Embryonic facial prominence (tissue), 1 donor: ENCODE results near the gene PAX7.
"Not testable (repeated sequence)": the region's sequence is repeated elsewhere in the genome, so short reads cannot be mapped to it uniquely, and the experiment has no call there.

Source experiments
- DNase-seq: peaks from one replicate; pipeline ENCODE4 v3.0.0-alpha.2; 2016; ENCODE audit errors: extremely low spot score

PAX7 gene

DNA sequence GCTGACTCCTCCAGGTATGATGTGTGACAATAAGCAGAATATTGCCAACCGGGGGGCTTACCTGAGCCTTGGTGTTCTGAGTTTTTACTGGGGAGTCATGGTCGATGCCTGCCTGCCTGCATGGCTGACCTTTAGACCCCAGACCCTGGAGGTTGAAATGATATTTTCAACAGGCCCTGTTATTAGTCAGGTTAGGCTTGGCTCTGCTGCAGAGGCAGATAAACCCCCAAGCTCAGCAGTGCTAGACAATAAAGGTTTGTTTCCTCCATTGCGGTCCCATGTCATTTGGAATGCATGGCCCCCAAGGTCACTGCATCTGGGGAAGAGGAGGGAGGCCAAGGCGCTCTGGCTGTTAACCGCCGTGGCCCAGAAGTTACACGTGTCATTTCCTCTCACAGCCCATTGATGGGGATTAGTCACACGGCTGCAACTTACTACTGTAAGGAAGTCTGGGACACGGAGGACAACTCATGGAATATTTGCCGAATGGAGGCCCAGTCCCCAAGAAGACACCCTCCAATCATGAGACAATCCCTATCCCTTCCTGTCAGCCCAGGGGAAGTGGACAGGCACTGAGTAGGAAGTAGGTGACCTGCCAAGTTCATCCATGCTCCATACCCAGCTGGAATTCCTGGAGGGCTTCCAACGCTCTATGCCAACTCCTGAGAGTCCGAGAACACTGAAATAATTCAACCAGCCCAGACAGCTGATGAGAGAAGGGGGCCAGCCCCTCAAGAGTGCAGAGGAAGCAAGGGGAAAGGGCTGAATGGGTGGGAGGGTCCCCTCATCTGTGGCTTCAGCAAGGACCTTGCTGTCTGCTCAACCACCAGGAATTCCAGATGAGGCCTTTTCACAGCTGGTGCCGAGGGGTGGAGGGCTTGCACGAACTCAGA lies 131.5 kb downstream of the PAX7 start:
- no peak for DNase-seq

DNA sequence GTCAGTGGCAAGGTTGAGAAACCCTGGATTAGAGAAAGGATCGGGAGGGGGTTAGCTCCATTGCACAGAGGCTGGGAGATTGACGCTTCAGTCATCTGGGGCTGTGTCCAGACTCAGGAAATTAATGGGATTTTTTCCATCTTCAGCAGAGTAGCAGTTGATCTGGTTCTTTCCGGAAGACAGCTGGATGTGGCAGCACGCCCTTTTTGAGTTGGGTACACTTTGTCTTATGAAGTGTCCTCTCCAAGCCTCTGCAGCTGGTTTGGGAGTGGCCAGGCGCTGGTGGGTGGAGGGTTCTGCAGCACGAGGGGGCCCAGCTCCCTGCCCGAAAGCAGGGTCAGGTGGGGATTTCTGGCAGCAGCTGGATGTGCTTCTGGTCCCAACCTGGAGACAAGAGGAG lies 133.7 kb downstream of the PAX7 start:
- no peak for DNase-seq

DNA sequence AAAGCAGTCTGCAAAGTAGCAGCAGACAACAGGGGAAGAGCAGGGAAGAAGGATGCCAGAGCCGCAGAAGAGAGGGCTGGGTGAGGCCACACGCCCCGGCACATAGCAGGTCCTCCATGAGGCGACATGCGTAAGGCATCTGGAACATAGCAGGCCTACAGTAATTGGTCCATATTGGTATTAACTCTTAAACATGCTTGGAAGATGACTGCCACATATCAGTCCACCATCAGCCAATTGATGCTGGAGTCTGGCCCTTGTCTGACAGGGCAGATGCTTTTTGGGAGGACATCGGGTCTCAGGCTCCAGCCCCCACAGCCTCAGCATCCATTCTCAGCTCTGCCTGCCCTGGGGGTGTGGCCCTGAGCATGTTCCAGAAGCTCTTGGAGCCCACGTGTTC lies 135.1 kb downstream of the PAX7 start:
- no peak for DNase-seq

DNA sequence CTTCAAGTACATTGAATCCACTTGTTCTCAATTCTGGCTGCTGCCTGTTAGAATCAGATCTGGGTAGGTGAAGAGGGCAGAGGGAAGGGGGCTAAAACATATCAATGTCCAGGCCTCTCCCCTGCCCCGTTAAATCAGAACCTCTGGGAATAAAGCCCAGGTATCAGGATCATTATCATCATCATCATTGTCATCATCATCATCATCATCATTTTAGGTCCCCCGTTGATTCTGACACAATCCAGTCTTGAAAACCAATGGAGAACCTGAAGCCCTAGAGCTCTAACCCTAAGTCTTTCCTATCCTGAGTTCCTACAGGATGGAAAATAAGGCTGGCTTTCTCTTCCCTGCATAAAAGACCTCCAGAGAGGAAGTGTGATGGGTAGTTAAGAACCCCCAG lies 135.7 kb downstream of the PAX7 start:
- DNase-seq: no peak

DNA sequence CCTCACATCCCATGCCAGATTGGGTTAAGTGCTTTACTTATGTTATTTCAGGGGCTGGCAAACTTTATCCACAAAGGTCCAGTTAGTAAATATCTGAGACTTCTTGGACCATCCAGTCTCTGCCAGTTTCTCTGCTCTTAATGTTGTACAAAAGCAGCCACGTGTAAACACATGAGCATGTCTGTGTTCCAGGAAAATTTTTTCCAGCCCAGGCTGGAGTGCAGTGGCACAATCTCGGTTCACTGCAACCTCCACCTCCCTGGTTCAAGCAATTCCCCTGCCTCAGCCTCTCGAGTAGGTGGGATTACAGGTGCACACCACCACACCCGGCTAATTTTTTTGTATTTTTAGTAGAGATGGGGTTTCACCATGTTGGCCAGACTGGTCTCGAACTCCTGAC lies 136.9 kb downstream of the PAX7 start:
- not testable (repeated sequence) for DNase-seq

DNA sequence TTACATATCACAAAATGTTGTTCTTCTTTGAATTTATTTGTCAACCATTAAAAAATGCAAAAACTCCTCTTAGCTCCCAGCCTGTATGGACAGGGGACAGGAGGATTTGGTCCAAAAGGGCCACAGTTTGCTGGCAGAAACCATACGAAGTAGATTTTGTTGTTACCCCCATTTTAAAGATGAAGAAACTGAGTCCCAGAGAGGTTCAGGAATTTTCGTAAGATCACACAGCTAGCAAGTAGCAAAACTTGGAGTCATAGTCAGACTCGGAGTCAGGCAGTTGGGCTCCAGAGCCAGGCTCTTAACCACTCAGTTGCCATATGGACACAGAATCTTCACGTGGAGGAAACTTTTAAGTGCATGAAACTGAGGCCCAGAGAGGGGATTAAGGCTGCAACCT lies 137.4 kb downstream of the PAX7 start:
- DNase-seq: no peak

DNA sequence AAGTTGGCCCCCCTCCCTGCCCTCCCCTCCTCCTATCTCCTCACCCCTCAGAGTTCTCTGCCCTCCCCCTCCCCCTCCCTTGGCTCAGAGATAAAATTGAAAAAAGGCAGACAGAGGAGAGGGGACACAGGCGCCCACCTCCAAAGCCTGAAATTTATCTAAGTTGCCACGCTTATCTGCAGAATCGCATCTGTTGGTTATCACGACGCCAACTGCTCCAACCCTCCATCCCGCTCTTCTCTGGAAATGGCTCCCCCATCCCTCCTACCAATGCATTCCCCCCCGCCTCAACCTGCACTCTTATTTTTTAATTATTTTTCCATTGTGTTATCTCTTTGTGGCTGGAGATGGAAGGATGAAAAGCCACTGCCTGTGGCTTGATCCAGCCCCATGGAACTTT lies 138.5 kb downstream of the PAX7 start:
- DNase-seq: no peak

DNA sequence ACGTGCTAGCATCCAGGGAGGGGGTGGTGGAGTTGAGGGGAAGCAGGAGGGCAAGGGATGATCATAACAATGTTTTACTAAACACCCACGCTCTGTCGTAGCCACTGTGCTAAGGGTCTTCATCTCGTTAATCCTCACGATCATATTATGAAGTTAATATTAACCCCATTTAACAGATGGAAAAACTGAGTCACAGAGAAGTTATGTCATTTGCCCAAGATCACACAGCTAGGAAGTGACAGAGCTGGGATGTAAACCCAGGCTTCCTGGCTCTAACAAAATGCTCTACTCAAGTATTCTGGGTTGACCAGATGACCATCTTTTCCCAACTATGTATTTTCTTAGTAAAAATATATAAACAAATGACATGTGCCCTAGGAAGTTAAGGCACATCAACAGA lies 140.2 kb downstream of the PAX7 start:
- no peak for DNase-seq

DNA sequence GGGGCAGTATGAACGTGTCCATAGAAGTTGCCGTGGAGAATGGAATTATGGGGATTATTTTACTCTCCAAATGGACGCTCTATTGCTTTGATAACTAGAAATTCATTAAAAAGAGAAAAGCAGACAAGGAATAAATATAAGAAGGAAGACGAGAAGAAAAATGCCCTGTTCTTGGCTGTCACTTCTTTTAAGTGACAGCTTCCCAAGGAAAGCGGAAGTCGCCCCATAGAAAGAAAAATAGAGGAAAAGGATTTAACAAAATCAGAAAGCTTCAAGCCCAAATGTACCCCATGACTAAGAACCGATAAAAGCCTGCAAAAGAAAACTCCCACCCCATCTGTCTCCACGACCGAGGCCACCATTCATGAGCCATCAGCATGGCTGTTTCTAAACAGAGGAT lies 143.1 kb downstream of the PAX7 start:
- DNase-seq: no peak

DNA sequence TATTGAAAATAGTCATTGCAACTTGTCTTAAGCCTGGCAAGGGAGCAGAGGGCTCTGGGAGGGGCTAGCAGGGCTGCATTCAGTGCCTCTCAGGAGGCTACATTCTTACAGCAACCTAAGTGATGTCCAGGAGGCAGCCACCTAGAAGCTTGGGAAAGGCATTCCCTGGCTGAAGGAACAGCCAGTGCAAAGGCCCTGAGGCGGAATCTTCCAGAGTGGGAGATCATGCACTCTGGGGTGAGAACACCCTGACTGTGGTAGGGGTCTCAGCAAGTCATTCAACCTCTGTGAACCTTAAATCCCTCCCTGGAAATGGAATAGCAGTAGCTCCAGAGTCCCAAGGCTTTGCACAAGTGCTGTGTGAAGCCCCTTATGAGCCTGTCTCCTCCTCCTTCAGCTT lies 144.7 kb downstream of the PAX7 start:
- no peak for DNase-seq

DNA sequence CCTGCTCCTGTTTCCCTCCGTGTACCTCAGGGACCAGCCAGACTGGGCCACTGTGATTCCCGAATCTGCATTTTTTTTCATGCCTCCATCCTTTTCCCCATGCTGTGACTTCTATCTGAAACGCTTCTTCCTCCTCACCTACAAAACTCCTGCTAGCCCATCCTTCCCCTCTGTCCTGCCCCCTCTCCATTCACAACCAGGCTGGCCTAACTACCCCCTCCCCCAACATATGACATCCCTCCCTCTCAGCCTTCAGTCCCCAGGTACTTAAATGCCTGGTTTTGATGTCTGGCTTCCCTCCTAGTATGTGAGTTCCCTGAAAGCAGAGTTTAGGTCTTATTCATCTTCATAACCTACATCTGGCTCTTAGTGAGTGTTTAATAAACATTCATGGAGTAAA lies 146.1 kb downstream of the PAX7 start:
- no peak for DNase-seq

DNA sequence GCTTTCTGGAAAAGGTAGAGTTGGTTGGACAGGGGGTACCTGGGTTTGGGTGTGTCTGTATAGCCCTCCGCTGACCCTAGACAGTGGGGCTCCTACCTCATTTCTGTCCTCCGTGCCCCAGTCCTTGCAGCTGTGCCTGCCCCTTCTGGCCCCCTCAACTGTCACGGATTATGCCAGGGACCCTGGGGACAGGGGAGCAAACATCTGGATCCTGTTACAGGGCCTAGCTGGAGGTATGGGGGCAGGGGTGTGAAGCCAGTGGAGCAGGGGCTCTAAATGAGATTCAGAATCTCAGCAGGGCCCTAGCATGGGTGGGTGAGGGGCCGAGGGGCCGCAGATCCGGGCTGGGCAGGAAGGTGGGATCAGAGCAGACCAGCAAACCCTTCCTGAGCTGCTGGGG lies 147.8 kb downstream of the PAX7 start:
- no peak for DNase-seq

DNA sequence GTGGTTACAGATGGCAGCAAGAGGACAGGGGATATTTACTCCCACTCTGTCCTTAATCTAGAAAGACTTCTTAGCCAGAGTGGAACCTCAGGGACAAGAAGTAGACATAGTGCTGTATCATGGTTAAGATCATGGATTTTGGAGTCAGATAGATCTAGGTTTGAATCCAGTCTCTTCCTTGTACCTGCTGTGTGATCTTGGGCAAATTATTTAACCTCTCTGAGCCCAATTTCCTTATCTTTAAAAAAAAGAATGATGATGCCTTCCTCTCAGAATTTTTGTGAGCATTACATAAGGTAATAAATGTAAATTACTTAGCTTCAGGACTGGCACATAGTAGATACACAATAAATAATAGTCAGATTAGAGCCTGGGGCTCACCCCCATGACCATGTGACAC lies 150.4 kb downstream of the PAX7 start:
- no peak for DNase-seq

DNA sequence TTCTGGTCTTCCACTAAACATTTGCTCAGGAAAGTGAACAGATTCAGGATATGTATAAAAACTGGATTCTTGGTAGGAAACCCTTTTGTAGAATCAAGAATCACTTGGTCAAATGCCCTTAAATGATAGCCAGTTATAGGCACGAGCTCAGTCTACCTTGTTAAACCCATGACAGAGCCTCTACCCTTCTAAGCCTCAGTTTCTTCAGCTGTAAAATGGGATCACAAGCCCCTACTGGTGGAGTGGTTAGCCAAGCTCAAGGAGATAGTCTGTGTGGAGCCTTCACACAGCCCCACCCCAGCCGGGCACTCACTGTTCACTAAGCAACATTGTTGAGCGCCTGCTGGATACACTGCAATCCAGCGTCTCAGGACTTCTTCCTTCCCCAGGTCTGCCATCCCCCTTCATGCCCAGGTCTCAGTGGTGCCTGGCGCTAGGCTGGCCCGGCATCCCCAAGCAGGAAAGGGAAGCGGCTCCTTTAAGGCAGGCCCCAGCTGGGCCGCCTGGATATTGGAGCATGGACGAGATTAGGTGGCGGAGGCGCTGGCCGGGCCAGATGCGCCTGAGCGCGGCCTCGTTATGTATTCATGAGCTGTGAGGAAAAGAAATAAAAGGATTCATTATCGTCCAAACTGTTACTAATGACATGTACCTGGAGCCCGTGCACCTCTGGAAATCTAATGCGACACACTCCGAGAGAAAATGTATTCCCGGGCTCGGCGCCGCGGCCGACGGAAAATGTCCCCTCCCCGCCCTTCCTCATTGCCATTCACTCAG lies 153.2 kb downstream of the PAX7 start:
- no peak for DNase-seq

DNA sequence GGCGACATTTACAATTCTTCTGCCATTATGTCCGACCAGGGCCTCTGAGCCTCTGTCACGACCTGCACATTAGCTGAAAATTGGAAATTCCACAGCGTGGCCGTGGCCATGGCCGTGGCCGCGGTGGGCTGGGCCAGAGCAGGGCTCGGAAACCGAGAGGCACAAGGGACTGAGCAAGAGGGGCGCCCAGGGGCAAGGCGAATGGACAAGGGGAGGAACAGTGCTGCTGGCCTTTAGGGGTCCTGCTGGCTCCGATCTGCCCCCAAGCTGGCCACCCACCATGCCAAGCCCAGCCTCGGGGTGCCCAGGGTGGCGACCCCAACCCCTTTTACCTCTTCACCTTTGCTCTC lies 153.8 kb downstream of the PAX7 start:
- no peak for DNase-seq

DNA sequence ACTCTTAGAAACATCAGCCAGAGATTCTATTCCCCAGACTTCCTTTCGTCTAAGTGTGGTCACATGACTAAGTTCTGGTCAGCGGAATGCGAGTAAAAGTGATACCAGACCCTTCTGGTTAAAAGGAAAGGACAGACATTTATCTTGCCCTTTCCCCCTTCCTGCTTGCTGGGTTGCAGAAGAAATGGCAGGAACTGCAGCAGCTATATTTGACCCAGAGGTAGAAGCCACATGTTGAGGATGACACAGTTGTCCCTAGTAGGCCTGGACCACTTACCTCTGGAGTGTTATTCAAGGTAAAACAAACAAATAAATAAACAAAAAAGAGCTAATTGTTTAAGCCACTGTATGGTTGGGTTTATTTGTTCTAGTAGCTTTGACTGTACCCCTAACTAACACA lies 155.5 kb downstream of the PAX7 start:
- DNase-seq: no peak

DNA sequence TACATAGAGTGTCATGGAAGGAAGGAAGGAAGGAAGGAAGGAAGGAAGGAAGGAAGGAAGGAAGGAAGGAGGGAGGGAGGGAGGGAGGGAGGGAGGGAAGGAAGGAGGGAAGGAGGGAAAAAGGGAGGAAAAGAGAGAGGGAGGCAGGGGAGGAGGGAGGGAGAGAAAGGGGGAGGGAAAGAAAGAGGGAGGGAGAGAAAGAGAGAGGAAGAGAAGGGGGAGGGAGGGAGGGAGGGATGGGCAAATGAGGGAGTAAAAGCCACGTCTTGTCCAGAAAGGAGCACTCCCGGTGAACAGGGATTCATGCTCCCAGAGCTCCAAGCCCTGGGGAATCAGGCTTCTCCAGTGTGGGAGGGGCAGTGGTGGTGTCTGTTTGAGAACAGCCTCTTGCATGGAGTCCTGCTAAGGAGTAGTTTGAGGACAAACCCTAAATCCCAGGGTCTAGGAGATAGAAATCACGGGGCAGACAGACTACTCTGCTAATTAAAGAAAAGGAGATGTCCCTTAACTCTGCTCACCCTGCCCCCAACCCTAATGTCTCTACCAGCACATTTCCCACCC lies 157.3 kb downstream of the PAX7 start:
- no peak for DNase-seq

DNA sequence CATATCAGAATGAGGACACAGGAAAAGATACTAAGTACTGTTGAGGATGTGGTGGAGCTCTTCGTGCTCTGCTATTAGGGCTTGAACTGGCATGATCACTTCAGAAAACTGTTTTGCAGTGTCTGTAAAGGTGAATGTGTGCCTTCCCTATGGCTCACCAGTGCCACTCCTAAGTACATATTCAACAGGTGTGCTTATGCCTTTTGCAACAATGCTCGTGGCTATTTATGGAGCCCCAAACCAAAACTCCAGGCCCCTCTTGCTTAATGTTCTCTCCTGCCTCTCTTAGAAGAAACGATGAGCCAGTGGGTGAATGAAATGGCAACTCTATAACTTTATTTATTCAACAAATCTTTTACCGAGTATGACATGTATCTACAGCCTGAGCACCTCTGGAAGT lies 158.6 kb downstream of the PAX7 start:
- no peak for DNase-seq

DNA sequence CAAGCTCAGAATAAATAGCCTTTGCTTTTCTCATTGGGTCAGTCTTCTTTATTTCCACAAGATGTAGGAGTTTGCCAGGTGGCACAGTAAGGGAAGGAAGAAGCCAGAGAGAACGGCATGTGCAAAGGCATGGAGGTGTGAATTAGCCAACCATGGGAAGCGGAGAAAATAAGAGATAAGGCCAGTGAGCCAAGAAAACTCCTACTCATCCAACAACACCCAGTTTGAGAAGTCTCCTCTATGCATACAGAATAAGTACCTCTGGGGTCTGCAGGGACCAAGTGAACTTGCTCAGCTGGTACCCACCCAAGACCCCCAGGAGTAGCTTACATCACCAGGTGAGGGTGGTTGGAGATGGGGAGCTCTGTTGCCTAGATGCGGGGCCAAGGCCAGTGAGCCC lies 162.1 kb downstream of the PAX7 start:
- no peak for DNase-seq

DNA sequence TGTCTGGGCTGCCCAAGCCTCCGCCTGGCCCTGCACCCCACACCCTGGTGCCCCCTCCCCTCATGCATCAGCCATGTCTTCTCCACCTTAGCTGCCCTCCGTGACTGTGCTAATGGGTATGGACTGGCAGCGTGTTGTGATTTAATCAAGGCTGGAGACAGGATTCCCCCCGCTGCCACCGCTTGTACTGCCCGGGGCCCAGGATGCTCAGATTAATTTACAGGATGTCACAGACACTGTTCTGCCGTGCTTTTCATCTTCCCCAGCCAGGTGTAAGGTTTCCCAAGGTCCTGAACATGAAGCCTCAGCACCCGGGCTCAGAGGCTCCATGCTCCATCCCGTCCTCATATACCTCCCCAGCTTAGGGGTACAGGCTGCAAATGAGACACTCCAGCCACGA lies 162.5 kb downstream of the PAX7 start:
- no peak for DNase-seq

DNA sequence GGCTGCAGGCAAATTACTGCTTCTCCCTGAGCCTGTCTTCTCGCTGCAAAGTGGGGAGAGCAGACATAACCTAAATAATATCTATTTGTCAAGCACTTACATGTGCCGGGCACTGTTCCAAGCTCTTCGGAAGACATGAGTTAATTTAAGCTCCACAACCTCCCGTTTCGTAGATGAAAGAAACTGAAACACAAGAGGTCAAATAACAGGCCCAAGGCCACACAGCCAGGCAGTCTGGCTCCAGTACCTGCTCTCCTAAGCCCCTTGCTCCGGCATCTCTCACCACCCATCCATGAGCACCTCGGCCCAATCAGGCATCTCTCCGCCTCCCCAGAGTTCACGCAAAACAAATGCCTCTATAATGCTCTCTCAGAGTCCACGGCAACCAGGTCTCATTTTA lies 163.4 kb downstream of the PAX7 start:
- no peak for DNase-seq

DNA sequence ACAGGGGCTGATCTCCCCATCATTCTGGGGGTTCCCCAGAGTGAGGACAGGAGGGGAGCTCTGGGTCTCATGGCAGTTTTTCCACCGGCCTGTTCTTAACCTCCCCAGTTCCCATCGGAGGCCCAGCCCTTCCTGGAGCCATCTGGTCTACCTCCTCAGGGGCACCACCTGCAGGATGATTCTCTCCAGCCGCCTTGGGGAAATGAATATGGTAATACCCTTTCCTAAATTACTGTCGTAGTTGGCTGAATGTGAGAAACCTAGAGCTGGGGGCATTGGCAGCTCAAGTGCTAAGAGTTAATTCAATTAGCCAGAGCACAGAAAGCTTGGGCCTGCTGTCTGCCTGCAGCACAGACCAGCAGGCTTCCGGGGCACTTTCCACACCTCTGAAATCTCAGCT lies 163.9 kb downstream of the PAX7 start:
- no peak for DNase-seq
